Ectodermal cell (in vitro differentiated cells): Measurements from ENCODE around the gene PROC.
A peak's percentile ranks its signal among the peaks of the same experiment; 100 is the strongest.

ENCODE experiments used
- H3K27ac ChIP-seq: 2 replicates; pipeline ENCODE4 v1.7.0; 2013; ENCODE audit warnings: mild to moderate bottlenecking, low read depth, low read length; ENCODE audit not compliant: insufficient read depth, poor library complexity, severe bottlenecking
- H3K27me3 ChIP-seq: 2 replicates; pipeline ENCODE4 v1.7.0; 2013; ENCODE audit warnings: mild to moderate bottlenecking, low read length; ENCODE audit not compliant: insufficient read depth, control insufficient read depth, poor library complexity, severe bottlenecking
- H3K36me3 ChIP-seq: one replicate; pipeline ENCODE4 v1.7.0; 2013; ENCODE audit warnings: low read length; ENCODE audit not compliant: control insufficient read depth, insufficient read depth
- H3K4me1 ChIP-seq: one replicate; pipeline ENCODE4 v1.7.0; 2013; ENCODE audit warnings: low read length; ENCODE audit not compliant: control insufficient read depth, insufficient read depth
- H3K4me3 ChIP-seq: 2 replicates; pipeline ENCODE4 v1.7.0; 2013; ENCODE audit warnings: low read depth, low read length, control low read depth; ENCODE audit not compliant: insufficient read depth
- H3K9me3 ChIP-seq: 2 replicates; pipeline ENCODE4 v1.7.0; 2013; ENCODE audit warnings: mild to moderate bottlenecking, low read length, moderate library complexity; ENCODE audit not compliant: control insufficient read depth
- WGBS, 2 experiments: methylation state at CpG; one replicate each; pipeline ENCODE4 v1.1.7; 2013; ENCODE audit warnings: missing lambda C conversion rate in 2 of 2; 5-methylcytosine and 5-hydroxymethylcytosine counted together

PROC gene

DNA sequence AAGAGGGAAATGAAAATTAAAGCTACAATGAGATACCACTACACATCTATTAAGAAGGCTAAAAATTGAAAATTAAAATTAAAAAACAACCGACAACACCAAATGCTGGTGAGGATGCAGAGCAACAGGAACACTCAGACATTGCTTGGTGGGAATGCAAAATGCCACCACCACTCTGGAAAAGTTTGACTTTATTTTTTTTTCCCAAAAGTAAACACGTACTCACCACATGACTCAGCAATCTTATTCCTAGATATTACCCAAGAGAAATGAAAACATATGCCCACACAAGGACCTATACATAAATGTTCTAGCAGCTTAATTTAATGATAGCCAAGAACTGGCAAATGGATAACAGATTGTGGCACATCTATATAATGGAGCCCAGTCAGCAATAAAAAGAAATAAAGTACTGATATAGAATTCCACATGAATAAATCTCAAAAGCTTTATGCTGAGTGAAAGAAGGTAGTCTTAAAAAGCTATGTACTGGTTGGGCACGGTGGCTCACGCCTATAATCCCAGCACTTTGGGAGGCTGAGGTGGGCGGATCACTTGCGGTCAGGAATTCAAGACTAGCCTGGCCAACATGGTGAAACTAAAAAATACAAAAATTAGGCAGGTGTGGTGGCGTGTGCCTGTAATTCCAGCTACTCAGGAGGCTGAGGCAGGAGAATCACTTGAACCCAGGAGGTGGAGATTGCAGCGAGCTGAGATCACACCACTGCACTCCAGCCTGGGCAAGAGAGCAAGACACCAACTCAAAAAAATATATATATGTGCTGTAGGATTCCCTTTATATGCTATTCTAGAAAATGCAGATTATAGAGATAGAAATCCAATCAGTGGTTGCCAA is 4.2 kb upstream of the PROC start:
- WGBS, 2 experiments = 93 to 94% methylated on average over 7 to 8 of the region's 8 CpGs
- no peak overlapping the region for H3K27ac ChIP-seq

DNA sequence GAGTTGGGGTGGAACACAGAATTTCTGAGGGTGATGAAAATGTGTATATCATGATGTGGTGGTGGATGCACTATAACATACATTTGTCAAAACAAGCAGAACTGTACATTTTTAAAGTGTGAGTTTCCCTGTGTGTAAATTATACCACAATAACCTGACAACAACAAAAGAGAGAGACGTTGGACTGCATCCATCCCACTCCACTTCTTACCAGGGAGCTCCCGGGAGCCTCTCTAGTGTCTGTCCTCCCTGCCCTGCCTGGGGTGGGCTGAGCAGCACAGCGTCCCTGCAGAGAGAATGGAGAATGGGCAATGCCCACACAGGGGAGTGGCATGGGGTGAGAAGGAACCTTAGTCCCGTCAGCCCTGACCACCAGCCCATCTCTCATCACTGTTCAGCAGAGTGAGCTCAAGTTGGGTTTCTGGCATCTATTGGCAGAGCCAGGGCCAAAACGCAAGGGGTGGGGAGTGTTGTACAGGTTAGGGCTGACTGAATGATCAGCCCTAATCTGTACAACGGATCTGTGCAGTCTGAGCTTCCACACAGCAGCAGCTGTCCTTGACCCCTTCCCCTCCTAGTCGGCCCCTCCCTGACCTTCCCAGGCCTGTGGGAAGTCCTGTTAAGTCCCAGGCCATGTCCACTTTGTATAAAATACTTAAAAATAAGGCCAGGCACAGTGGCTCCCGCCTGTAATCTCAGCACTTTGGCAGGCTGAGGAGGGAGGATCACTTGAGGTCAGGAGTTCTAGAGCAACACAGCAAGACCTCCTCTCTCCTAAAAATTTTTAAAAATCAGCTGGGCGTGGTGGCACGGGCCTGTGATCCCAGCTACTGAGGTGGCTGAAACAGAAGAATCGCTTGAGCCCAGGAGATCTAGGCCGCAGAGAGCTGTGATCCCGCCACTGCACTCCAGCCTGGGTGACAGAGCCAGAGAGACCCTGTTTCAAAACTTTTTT is 3.3 kb upstream of the PROC start:
- Histone ChIP-seq H3K9me3 (peaks cover 2% of the 10 kb centered on the region), H3K27ac (no peak overlapping the region), H3K27me3 (peaks cover 44% of the 10 kb centered on the region), H3K4me3 (no peak overlapping the region), H3K4me1 (peaks cover 2% of the 10 kb centered on the region), H3K36me3 (no peaks in the 10 kb centered on the region)
- WGBS, 2 experiments = 88 to 90% methylated on average over 13 of the region's 13 CpGs

More for the DNA sequence above, 4.2 kb upstream of the PROC start:
- H3K36me3 ChIP-seq = no peaks in the 10 kb centered on the region
- peaks cover 2% of the 10 kb centered on the region for H3K9me3 ChIP-seq
- H3K4me3 ChIP-seq = no peak overlapping the region
- H3K4me1 ChIP-seq = peaks cover 2% of the 10 kb centered on the region
- peaks cover 40% of the 10 kb centered on the region for H3K27me3 ChIP-seq

DNA sequence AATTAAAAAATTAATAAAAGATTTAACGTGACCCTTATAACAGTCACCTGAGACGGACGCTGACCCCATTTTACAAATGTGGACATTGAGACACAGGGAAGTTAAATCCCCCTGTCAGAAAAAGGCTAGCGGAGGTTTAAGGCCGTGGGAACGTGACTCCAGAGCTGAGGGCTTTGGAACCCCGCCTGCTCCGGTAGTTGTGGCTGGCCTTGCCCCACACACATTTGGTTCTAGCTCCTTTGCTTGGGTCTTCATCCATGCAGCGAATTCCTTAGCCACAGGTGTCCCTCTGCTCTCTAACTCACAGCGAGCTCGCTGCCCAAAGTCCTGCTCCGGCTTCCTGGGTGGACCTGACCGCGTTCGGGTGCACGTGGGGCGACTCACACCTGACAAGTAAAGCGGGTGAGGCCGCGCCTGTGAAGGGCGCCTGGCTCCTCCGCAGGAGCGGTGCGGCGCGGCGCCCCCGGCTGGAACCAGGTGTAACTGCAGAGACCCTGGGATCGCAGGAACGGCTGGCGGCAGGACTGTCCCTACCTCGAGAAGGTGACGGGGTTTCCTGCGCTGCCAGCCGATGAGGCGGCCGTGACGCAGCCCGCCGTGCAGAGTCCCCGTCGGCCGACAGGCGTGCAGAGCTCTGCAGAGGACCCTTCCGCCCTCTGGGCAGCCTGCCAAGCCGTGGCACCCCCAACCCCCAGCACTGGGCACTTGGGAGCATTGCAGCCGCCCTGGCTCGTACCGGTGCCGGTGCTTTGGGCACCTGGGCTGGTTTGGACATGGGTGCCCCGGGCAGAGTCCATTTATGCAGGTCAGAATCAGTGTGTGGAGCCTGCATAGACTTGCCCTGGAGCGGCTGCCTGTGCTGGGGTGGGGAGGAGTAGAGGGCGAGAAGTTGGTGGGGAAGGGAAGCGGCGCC is 2.4 kb upstream of the PROC start:
- 14 to 16% methylated on average over 55 of the region's 55 CpGs for WGBS, 2 experiments
- peaks cover 2% of the 10 kb centered on the region for H3K4me1 ChIP-seq
- H3K27me3 ChIP-seq = peaks cover 53% of the 10 kb centered on the region
- no peaks in the 10 kb centered on the region for H3K36me3 ChIP-seq
- H3K4me3 ChIP-seq = peak overlapping the region; percentile 28
- peaks cover 2% of the 10 kb centered on the region for H3K9me3 ChIP-seq
- no peak overlapping the region for H3K27ac ChIP-seq

DNA sequence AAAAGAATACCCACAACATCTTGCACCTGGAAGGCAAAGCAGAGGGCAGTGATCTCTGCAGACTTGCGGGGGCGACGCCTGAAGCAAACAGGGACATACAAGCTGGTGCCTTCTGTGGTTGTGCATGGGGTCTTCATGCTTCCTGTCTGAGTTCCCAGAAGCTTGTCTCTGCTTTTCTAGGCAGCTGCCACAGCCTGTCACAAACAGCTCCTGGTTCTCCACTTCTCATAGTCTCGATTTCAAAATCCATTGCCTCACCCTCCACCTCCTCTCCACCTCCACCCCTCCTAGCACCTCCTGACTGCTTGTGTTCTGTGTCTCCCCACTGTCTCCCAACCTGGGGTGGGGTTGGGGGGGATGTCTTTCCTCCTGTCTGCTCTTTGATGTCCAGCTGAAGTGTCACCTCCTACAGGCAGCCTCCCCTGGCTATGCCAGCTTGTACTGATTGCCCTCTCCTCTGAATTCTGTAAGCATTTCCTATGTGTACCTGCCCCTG is 1.7 kb upstream of the PROC start:
- H3K36me3 ChIP-seq = no peaks in the 10 kb centered on the region
- 51 to 54% methylated on average over 4 of the region's 4 CpGs for WGBS, 2 experiments
- peaks cover 61% of the 10 kb centered on the region for H3K27me3 ChIP-seq
- H3K4me1 ChIP-seq = peaks cover 2% of the 10 kb centered on the region
- H3K27ac ChIP-seq = no peak overlapping the region
- peak overlapping the region; percentile 28 for H3K4me3 ChIP-seq
- H3K9me3 ChIP-seq = peaks cover 2% of the 10 kb centered on the region

DNA sequence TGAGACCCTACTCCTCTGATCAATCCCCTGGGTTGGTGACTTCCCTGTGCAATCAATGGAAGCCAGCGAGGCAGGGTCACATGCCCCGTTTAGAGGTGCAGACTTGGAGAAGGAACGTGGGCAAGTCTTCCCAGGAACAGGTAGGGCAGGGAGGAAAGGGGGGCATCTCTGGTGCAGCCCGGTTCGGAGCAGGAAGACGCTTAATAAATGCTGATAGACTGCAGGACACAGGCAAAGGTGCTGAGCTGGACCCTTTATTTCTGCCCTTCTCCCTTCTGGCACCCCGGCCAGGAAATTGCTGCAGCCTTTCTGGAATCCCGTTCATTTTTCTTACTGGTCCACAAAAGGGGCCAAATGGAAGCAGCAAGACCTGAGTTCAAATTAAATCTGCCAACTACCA is 821 bp upstream of the PROC start:
- Histone ChIP-seq H3K27me3 (peaks cover 69% of the 10 kb centered on the region), H3K9me3 (peaks cover 2% of the 10 kb centered on the region), H3K4me1 (peaks cover 2% of the 10 kb centered on the region), H3K36me3 (no peaks in the 10 kb centered on the region), H3K4me3 (no peak overlapping the region), H3K27ac (no peak overlapping the region)
- 87 to 90% methylated on average over 8 of the region's 8 CpGs for WGBS, 2 experiments

DNA sequence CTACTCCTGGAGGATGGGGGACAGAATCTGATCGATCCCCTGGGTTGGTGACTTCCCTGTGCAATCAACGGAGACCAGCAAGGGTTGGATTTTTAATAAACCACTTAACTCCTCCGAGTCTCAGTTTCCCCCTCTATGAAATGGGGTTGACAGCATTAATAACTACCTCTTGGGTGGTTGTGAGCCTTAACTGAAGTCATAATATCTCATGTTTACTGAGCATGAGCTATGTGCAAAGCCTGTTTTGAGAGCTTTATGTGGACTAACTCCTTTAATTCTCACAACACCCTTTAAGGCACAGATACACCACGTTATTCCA is 844 bp downstream of the PROC start:
- H3K36me3 ChIP-seq = no peaks in the 10 kb centered on the region
- H3K9me3 ChIP-seq = no peaks in the 10 kb centered on the region
- 90 to 91% methylated on average over 2 to 4 of the region's 4 CpGs for WGBS, 2 experiments
- peaks cover 86% of the 10 kb centered on the region for H3K27me3 ChIP-seq
- no peak overlapping the region for H3K27ac ChIP-seq
- peaks cover 8% of the 10 kb centered on the region for H3K4me1 ChIP-seq
- no peak overlapping the region for H3K4me3 ChIP-seq

DNA sequence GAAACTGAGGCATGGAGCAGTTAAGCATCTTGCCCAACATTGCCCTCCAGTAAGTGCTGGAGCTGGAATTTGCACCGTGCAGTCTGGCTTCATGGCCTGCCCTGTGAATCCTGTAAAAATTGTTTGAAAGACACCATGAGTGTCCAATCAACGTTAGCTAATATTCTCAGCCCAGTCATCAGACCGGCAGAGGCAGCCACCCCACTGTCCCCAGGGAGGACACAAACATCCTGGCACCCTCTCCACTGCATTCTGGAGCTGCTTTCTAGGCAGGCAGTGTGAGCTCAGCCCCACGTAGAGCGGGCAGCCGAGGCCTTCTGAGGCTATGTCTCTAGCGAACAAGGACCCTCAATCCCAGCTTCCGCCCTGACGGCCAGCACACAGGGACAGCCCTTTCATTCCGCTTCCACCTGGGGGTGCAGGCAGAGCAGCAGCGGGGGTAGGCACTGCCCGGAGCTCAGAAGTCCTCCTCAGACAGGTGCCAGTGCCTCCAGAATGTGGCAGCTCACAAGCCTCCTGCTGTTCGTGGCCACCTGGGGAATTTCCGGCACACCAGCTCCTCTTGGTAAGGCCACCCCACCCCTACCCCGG is 1.3 kb downstream of the PROC start:
- Histone ChIP-seq H3K9me3 (no peaks in the 10 kb centered on the region), H3K36me3 (no peaks in the 10 kb centered on the region), H3K27me3 (peaks cover 90% of the 10 kb centered on the region), H3K4me3 (no peak overlapping the region), H3K4me1 (peaks cover 8% of the 10 kb centered on the region), H3K27ac (no peak overlapping the region)
- 89% methylated on average over 15 of the region's 15 CpGs for WGBS, 2 experiments

DNA sequence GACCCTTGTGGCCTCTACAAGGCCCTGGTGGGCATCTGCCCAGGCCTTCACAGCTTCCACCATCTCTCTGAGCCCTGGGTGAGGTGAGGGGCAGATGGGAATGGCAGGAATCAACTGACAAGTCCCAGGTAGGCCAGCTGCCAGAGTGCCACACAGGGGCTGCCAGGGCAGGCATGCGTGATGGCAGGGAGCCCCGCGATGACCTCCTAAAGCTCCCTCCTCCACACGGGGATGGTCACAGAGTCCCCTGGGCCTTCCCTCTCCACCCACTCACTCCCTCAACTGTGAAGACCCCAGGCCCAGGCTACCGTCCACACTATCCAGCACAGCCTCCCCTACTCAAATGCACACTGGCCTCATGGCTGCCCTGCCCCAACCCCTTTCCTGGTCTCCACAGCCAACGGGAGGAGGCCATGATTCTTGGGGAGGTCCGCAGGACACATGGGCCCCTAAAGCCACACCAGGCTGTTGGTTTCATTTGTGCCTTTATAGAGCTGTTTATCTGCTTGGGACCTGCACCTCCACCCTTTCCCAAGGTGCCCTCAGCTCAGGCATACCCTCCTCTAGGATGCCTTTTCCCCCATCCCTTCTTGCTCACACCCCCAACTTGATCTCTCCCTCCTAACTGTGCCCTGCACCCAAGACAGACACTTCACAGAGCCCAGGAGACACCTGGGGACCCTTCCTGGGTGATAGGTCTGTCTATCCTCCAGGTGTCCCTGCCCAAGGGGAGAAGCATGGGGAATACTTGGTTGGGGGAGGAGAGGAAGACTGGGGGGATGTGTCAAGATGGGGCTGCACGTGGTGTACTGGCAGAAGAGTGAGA is 2.0 kb downstream of the PROC start:
- peaks cover 12% of the 10 kb centered on the region for H3K4me1 ChIP-seq
- whole genome bisulfite sequencing, 2 experiments = 85 to 87% methylated on average over 8 of the region's 8 CpGs
- H3K4me3 ChIP-seq = no peak overlapping the region
- no peak overlapping the region for H3K27ac ChIP-seq
- no peaks in the 10 kb centered on the region for H3K9me3 ChIP-seq
- peaks cover 89% of the 10 kb centered on the region for H3K27me3 ChIP-seq
- H3K36me3 ChIP-seq = no peaks in the 10 kb centered on the region
